Hematopoietic multipotent progenitor cell treated with erythropoietin and hydrocortisone succinate and interleukin-3 and kit ligand, for 4 days (in vitro differentiated cells): ENCODE measurements around the gene PREX1.

ENCODE experiments used
- DNase-seq: peaks from one replicate; pipeline ENCODE4 v3.0.0-alpha.2; 2015

PREX1 gene

DNA sequence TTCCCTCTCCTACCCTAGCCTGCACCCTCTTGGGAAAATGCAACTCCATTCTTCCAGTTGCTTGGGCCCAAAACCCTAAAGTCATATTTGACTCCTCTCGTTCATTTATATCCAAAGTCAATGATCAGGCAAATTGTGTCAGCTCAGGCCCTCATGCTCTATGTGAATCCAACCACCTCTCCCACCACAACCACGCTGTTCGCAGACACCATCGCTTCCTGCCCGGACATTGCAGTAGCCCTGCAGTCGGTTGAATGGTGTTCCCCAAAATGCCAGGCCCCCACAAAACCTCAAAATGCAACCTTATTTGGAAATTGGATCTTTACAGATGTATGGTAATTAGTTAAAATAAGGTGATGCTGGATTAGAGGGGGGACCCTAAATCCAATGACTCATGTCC, 98.3 kb downstream of the PREX1 start:
- DNase-seq = no peak

DNA sequence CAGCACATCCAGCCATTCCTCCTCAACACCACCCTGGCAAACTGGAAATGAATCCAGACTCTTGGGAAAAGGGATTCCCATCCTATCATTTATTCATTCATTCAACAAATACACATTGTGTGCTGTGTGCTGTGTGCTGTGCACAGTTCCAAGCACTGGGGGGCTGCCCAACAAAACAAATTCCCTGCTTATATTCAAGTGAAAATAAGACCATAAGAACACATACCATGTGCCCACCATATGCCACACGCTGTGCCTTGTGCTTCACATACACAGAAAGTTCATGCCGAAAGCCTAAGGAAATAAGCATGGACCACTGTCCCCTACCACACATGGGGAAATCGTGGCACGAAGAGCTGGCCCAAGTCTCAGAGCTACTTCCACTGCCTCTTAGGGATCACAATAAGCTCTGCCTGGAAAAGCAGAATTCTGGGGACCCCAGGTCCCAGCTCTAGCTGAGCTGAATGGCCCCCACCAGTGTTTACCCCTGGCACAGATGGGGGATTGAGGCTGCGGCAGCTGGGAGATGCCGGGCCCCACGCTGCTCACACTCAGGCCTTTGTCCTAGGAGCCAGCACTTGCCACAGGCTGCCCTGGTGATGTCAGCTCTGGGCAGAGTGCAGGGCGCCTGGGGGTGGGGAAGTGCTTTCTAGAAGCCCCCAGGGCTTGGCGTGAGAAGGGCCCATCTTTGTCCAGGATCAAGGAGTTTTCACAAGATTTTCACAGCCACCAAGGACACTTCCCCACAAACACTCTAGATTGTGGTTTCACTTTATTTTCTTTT, 99.6 kb downstream of the PREX1 start:
- DNase-seq = no peak

DNA sequence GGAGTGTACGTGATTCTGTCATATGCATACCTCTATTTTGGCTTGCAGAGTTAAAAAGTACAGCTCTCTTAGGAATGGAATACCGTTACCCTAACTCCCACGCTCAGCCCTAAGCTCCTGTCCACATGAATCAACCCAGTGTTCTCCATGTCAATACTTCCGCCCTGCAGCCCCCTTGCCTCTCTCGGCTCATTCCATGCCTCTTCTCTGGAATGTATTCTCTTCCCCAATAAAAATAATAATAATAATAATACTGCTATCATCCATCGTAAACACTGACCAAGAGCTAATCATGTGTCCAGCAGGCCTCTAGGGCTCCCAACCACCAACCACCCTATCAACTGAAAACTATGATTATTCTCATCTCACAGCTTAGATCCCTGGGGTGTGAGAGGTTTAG, 100.6 kb downstream of the PREX1 start:
- DNase-seq = no peak

DNA sequence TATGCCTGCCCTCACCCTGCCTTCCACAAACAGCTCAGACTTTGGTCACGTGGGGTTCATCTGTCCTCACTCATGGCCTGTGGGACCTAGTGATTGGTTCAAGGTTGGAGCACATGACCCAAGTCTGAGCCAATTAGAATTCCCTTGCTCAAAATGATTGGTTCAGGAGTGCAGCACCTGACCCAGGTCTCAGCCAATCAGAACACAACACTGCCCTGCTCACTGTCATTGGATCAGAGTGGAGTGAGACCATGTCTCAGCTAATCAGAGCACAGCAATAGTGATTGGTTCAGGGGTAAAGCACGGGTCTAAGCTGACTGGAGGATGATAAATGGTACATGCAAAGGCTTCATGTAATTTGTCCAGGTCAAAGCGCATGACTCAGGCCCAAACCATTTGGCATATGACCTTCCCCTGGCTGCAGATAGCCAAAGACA, 102.2 kb downstream of the PREX1 start:
- DNase-seq = no peak

DNA sequence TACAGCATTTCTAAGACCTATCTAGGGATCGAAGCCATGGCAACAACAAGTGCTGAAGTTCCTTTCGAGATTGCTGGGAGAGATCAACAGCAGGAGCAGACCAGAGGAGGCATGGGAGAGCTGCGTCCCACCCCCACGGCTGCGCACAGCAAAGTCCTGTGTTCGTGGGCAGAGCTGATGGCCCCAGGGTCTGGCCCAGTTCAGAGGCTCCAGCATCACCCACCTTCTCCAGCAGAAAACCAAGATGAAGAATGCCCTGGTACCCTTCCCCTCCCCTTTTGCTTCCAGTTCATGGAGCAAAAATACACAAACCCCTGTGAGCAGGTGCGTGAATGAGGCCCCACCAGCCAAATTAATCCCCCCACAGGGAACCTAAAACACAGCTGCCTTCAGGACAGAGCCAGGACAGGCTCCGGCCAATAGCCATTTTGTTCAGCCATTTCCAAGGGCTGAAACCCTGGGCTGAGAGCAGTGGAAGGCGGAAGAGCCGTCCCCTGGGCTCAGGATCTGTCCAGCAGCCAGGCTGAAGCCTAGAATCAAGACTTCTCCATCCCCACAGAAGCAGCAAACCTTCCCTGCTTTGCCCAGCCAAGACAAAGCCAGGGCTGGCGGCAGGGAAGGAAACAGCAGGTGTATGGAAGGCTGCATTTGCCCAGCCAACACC, 102.8 kb downstream of the PREX1 start:
- no peak for DNase-seq

DNA sequence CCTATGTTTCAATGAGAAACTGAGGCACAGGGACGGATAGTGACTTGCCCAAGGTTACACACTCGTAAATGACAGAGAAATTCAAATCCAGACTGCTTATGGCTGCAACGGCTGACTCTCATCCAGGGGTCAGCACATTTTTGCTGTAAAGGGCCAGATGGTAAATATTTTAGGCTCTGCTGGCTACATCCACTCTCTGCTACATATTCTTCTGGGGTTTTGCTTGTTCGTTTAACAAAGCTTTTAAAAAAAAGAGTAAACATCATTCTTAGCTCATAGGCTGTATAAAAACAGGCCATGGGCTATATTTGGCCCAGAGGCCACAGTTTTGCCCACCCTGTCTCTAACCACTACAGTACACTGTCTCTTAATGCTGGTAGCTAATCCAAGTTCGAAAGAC, 103.4 kb downstream of the PREX1 start:
- no peak for DNase-seq

DNA sequence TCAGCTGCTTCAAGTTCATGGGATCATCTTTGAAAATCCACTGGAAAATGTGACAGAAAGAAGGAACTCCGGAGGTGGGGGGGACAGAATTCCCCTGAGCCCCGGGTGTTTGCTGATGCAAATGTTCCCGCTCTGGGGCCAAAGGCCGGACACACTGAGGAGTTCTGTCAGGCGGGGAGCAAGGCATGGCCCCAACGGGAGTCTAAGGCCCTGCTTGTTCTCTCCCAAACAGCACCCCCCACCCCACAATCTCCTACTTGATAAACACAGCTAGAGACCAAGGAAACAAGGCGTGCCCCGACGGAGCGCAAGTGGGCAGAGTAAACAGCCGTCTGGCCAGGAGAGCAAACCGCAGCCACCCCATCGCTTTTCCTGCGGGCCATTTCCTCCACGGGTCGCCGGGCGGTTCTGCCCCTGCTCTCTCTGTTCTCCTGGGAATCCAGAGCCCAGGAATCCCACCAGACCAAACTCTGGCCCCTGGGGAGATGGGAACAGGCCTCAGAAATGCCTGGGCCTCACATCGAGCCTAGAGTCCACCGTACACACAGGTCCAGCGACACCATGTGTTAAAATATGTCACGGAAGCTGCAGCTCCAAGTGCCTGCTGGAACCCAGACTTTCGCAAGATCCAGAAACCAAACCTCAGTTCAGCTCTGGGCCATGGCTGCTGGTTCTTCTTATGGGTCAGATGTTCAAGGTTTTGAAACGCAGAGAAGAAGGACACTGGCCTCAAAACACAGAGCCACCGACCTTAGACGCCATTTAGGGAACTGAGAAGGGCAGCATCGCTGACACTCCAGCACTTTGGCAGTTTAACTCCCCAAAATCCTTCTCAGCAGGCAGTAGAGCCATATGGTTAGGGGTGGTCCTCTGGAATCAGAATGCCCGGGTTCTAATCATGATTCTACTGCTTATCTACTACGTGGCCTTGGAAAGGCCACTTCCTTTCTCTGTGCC, 104.2 kb downstream of the PREX1 start:
- peak; percentile 83 for DNase-seq

DNA sequence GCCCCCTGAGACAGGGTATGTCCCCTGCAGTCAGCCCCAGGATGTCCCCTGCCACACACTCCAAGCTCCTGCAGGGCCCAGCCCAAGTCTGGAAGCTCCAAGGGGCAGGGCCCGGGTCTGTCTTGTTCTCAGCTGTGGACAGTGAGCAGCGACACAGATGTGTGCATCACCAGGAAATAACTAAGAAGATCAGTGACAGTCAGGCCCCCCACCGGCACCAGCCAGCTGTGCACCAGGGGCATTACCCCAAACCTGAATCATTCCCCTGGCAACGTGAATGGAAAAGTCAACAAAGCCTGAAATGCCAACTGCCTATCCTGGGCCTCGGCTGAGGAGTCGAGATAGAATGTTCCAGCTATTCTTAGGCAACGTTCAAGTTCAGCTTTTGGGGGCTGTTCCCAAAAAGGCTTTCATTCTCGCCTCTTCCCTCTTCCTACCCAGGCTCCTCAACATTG, 105.0 kb downstream of the PREX1 start:
- DNase-seq = peak; percentile 65

DNA sequence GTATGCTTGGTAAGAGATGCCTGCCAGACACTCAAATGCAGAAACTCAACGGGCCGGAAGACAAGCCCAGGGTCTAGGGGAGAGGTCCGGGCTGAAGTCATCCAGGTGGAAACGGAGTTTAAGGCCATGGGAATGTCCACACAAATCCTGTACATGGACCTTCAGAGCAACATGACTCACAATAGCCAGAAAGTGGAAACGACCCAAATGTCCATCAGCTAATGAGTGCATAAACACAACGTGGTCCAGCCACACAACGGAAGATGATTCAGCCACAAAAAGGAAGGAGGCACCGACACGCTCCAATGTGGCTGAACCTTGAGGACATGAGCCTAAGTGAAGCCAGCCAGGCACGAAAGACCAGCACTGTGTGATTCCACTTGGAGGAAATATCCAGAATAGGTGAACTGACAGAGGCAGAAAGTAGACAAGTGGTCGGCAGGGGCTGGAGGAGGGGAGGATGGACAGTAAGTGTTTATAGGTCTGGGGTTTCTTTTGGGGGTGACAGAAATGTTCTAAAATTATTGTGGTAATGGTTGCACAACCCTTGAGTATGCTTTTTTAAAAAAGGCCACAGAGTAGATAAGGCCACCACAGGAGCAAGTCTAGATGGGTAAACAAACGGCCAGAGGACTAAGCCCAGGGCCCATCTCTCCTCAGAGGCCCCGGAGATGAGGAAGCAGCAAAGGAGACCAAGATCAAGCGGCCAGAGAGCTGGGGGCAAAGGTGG, 105.6 kb downstream of the PREX1 start:
- DNase-seq = peak; percentile 92

DNA sequence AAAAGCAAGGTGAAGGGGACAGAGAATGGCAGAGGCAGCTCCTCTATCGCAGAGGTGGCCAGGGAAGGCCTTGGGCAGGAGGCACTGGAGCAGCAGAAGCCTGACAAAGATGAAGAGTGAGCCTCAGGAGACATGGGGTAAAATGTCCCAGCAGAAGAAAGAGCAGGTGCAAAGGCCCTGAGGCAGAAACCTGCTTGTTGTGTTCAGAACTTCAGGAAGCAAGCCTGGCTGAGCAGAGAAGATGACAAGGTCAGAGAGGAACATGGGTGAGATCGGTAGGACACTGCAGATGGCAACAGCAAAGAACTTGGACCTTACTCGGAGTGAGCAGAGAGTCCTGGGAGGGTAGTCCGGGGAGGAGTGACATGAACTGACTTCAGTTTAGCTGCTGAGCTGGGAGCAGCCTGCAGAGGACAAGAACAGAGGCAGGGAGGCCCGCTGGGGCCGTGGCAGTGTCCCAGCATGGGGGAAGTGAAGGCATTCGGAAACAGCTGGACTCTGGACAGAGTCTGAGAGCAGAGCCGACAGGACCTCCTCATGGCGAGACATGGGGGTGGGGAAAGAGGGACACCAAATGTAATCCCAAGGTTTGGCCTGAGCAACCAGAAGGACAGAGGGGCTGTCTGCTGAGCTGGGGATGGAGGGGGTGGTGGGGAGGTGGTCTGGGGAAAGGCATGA, 106.3 kb downstream of the PREX1 start:
- no peak for DNase-seq

DNA sequence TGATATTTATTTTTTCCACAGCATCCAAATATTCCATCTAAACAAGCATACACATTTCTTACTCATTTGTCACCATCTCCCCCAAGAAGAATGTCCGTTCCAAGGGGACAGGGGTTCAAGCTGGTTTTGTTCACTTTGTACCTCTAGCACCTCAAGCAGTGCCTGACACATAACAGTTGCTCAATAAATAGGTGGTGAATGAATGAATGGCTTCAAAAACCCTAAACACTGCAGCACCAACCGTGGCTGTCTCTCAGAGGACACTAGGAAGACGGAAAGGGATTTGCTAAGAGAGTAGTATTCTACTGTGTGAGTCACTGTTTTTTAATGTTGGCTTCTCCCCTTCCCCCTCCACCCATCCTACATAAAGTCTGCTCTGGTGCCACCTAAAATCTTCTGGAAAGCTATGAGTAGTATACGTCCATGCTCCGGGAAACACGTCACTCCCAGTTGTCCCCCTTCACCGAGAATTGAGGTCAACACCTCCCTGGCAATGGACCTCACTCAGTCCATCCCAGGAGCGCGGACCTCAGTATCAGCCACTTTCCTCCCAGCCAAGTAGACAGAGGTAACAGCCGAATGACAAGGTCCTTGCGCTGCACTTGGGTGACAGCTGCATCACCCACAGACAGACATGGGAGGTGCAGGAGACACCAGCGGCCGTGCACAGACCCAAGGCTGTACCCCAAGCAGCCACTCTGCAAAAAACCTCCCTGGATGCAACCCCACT, 107.4 kb downstream of the PREX1 start:
- DNase-seq = no peak

DNA sequence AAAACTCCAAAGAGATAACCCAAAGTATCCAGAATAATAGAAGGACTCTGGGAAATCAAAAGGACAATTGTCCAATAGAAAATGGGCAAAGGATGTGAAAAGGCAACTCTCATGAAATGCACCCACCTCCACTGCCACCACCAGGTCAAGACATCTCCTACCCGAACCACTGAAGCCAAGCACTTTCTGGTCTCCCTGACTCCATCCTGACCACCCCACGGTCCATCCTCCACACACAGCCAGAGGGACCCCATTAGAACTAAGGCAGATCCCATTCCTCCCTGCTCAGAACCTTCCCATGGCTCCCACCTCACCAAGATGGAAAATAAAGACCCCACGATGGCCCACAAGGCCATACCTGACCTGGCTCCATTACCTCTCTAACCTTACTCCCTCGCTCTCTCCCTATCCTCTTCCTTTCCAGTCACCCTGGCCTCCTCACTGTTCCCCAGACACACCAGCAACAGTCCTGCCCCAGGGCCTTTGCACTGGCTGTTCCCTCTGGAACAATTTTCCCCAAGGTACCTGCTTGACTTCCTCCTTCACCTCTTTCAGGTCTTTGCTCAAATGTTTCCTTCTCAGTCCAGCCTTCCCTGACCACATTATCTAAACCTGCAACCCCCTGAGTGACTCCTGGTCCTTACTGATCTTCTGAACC, 108.1 kb downstream of the PREX1 start:
- DNase-seq = no peak

DNA sequence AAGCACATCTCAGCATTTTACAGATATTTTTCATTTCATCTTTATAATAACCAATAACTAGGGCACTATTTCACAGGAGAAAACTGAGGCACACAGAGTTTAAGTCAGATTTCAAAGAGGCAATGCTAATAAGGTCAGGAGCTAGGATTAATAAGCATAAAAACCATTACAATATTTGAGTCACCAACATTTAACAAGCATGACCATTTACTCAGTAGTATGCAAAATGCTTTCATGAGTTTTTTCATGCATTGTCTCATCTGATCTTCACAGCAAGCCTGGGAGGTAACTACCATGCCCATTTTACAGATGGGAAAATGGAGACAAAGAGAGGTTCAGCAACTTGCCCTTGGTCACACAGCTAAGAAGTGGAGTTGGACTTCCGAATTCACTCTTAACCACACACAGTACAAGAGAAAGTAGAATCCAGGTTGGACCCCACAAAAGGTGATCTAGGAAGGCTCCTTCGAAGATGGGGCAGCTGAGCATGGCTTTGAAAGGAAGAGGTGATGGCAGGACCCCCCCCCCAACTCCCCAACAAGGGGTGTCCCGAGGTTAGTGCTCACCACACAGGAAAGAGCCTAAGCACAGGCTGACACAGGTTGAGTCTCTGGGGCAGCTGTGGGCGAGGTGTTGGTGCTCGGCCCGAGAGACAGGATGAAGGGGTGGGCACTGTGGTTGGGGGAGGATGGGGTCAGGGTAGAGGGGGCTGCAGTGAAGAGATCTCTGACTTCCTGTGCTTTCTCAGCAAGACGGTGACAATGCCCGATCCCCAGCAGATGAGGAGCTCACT, 108.8 kb downstream of the PREX1 start:
- DNase-seq = peak; percentile 61

DNA sequence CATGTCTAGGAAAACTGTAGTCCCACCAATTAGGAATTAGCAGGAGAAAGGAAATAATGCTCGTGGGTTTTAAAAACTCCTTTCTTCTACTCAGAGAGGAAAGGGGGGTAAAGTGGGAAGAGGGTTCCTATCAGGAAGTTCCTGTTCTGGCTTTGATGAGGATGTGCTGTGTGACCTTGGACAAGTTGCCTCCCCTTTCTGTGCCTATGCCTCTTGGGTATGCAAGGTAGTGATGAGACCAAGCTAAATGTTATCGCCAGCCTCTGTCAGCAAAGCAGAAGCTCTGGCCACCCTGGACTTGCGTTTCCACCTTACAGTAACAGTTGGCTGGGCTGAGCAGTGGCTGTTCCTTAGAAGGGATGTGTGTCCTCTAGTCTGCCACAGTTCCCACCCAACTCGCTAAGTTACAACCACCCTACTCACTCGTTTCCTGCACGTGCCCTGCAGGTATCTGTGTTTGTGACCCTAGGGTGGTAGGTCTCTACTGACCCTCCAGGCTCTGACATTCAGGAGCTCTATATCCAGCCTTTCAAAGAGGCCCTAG, 110.0 kb downstream of the PREX1 start:
- no peak for DNase-seq

DNA sequence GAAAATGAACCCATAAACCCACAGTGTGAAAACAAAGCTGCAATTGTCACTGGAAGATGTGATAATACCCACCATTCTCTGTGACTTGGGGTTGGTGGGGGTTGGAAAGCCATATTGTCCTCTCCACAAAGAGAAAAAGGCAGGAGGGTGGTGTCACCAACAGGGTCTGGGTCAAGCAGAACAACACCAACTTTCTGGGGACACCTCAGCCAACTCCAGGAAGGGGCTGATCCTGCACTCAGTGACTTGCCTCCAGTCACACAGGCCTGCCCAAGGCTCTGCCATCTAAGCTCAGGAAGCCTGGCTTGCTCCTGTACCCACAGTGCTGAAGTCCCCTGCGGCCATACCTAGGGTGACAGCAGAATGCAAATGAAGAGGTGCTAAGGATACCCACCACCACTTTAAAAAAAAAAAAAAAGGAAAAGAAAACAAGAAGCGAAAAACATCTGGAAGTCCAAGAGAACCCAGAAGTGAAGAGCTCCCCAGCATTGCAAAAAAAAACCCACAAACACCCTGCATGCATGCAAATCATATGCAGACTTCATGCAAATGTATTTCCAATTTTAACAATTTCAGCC, 110.6 kb downstream of the PREX1 start:
- DNase-seq = no peak

DNA sequence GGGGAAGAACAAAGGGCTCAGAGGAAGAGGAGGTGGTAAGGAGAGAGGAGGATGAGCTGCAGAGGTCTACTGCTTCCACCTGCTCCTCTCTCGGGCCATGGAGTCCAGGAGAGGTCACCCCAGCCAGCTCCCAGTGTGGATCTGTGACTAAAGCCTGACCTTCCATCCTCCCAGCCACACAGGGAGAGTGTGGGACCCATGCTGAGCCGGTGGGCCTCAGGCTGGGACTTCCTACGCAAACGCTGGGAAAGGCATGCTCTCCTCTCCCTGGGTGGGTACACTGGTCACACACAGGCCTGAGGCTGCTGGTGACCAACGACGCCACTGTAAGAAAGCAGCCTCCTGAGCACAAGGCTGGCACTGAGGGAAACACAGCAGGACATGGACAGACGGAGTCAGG, 111.3 kb downstream of the PREX1 start:
- no peak for DNase-seq

DNA sequence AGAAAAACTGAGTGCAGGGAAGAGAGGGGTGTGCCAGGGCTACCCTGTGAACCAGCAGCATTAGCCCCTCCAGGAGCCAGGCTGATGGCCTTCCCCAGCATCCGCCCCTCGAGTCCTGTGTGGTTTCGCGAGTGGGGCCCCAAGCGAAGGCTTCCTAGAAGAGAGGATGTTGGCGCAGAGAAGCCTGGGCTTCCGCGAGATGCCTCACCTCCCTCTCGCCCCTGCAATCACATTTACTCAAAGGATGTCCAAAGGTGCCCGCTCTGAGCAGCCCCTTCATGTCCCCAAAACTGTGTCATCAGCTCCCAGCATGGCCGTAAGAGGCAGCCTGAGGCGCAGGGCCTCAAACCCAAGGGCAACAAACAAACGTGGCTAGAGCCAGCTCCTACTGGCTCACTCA, 111.7 kb downstream of the PREX1 start:
- no peak for DNase-seq

DNA sequence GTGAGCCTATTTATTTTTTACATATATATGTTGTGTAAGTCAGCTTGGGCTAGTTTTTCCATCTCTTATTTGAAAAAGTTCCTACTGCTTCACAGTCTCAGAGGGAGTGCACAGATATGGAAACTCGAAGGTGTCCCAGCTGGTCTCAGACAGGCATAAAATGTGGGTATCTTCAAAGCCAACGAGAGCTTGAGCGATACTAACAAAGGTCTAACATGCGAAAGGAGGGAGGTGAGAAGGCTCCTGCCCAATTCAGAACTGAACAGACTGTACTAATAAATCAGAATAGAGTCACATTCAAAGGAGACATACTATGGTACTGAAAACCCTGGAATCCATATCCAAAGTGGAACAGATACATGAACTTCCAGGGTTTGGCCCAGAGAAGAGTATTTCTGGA, 113.0 kb downstream of the PREX1 start:
- DNase-seq = no peak
